ENCODE data around the gene TTC3.

DNA sequence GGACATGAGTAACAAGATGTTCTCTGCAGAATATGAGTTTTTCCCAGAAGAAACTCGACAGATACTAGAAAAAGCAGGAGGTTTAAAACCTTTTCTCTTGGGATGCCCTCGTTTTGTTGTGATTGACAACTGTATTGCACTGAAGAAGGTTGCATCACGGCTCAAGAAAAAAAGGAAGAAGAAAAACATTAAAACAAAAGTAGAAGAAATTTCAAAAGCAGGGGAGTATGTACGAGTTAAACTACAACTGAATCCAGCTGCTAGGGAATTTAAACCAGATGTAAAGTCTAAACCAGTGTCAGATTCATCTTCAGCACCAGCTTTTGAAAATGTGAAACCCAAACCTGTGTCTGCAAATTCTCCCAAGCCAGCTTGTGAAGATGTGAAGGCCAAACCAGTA is 92.5 kb downstream of the TTC3 start:
- TF ChIP-seq CTCF (IDR thresholded peaks at IDR 0.05; ENCODE audit: borderline replicate concordance, extremely low read depth, low read length, poor library complexity, severe bottlenecking) (no peak), EZH2 (IDR thresholded peaks at IDR 0.05; ENCODE audit: borderline replicate concordance, low read depth, low read length, severe bottlenecking) (no peak)

Measured in DND-41 (cell line).